Stimulated activated CD8-positive, alpha-beta memory T cell treated with anti-CD3 and anti-CD28 coated beads, Interleukin-7, amount 100 ng/mL, for 24 hours (primary cell): ENCODE data around the gene VAV3.

Source experiments
- DNase-seq: peaks from one replicate; pipeline ENCODE4 v3.0.0-alpha.2; 2020; ENCODE audit warnings: low read depth

Gene VAV3

DNA sequence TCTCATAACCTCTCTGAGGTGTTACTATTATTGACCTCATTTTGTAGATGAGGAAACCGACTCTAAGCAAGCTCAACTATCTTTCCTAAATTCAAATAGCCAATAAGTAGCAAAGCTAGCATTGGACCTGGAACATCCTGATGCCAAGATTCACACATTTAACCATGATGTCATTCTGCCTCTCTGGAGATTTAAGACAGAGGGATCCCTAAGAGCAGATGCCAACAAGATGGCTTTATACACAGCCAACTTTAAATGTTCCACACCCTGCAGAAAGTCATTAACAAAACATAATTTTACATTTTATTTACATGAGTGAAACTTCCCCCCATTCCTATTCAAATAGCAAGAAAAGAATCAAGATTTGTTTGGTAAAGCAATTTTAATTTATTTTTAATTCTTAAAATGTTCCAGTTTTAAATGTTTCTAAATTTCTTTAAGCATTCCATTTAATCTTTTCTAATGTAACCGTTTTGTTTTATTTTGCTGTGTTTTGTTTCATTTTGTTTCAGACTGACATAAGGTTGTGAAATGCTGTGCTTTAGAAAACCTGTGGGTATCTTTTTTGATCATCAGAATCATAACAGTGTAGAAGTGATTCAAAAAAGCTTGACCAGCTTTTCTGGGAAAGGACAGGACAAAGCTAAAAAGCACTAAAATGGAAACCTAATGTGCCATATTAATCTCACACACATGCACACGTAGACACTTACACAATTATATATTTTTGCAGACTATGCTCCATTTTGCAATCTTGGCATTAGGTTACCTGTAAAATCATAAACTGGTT, 7.6 kb upstream of the VAV3 start:
- no peak for DNase-seq

DNA sequence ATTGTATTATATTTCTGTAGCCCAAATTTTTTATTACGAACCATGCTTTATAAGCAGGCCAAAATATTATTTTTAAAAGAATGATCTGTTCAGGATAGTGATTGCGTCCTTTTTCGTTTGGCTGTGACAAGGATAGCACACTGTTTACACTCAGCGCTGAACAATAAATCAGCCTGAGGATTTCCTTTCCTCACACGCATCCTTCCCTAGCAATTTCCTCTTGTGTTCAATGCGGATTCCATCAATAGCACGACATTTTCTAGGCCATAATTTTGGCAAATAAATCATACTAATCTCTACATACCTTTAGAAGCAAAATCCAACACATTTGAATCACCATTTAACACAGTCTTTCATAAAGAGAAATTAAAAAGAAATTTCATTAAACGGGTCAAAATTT, 1.6 kb upstream of the VAV3 start:
- no peak for DNase-seq

DNA sequence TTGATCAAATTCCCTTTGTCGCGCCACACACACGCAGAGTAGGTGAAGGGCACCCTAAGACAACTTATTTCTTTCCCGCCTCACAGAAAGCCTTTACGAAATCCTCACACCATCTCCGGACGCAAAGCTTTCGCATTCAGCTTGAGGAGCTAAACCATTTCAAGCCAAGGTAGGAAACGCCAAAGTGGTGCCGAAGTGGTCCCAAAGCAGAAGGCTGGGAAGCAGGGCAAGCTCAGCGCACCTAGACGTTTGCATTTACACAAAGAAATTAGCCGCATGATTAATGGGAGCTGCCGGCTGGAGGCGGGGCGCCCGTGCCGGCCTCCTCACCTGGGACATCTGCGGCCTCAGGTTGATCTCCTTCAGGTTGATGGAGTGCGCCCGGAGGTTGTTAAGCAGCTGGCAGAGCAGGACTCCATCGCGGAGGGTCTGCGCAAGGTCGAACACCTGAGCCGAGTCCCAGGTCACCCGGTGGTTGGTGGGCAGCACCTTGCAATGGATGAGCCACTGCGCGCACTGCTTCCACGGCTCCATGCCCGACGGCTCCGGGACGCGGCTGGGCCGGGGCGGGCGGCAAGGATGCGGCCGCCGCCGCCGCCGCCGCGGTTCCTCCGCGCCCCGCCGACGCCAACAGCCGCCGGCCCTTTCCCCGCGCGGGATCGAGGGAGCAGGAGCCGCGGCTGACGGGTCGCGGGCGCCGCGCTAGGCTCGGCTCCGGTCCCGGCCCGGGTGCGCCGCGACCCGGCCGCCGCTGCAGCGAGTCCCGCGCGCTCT, 457 bp downstream of the VAV3 start:
- no peak for DNase-seq

DNA sequence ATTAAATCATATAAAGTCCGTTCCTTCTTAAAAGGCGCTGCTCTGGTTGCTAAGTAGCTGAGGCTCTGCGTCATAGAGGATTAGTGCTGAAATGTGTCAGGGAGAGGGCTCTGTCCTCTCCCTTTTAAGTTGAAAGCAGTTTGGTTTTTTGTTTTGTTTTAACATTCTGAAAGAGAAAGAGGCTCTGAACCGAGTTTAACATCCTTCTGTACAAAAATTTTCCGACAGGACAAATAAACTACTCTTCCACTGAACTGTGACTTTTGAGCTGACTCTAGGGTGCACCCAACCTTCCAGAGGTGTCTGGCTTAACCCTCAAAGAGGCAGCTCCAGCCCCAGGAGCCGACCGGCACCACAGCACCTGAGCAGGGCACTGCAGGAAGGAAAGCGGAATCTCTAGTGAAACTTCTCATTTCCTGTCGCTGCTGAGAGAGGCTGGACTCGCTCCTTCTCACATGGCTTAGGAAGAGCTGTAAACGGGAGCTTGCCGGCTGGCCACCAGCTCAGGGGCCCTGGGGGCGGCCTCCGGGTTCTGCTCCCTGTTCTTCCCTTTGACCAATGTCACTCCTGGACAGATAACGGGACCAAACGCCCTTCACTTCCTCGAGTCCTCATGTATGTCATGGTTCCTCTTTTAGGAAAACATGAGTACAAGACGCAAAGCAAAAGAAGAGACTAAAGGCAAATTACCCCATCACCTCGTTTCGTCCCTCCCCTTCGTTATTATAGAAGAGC, 1.2 kb downstream of the VAV3 start:
- no peak for DNase-seq

DNA sequence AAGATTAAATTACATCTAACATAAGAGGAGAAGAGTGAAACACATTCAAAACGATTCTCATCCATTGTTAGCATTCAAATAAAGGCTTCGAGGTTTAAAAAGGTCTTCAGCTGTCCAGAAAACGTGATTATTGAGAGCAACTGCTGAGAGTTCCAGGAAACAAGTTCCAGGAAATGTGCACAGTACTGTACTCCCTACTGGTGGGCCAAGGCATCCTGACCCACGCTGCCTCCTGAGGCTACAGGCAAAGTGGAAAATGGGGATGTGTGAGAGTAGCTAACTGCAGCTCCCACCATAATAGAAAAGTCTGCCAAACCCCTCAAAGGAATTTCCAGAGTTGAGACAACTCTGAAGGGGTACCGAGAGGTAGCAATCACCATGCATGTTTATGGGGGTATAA, 2.0 kb downstream of the VAV3 start:
- no peak for DNase-seq

DNA sequence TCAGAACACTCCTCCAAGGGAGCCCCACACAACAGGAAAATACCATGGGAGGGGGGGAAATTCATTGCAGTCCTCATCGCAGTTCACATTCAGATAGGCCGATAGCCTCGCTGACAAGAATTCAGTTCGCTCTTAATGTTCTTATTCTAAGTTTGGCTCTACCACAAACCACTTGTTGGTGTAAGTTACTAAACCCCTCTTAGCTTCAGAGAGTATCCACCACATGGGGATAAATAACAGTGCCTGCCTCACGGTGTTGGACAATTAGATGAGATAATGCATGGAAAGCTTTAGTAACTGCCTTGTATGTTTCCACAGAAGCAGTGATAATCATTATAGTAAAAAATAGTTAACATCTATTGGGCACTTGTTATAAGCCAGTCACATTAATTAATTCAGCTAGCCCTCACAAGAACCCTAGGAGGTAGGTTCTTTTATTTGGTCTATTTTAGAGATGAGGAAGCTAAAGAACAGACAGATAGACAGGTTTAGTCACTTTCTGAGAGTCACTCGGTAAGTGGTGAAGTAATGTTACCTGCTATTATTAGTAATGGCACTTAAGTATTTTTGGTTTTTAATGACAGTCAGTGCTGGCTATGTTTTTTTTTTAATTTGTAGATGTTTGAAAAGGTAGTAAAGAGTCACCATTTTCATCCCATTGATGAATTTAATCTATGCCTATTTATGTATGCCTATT, 10.1 kb downstream of the VAV3 start:
- DNase-seq, result no peak

DNA sequence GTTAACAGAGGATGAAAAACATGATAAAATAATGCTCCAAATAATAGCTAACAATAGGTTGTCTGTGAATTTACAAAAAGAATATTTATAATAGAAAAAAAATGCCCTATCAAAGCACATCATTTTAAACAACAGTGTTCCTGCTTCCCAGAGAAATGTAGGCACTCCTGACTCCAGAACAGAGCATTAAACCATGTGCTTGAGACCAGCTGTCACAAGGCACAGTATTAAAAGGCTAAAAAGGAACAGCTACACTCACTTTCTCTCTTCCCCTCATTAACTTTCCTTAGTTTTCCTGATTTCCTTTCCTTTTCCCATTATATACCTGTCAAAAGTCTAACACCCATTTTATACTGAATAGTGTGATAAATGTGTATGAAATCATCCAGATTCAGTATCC, 10.9 kb downstream of the VAV3 start:
- DNase-seq, result no peak

DNA sequence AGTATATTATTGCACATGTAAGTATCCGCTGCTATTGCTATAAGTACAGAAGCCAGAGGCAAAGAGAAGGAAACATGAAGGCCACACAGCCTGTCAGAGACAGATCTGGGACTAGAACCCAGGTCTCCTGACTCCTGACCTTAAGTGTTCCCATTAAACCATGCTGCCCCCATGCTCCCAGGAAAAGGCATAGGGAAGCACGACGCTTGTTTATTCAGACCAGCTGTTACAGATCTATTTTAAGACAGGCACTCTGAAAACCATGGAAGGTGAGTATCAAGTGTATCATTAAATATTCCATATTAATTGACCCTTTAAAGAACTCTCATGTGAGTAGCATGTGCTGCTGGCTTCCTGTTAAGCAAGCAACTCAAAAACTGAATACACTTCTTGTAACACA, 11.4 kb downstream of the VAV3 start:
- no peak for DNase-seq

DNA sequence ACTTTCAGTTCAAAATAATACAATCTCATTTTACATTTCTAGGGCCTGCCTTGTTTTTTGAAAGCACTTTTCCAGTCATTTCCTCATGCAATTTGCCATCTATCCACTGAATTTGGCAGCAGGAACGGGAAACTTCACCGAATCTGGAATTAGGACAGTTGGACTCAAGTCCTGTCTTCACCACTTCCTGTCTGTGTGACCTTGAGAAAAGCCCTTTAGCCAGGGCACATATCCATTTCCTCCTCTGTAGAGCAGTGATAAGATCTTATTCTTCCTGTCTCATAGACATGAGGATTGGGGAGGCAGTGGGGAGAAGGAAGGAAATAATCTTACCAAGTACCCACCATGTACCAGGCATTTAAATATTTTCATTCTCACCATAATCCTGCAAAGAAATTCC, 12.0 kb downstream of the VAV3 start:
- no peak for DNase-seq

DNA sequence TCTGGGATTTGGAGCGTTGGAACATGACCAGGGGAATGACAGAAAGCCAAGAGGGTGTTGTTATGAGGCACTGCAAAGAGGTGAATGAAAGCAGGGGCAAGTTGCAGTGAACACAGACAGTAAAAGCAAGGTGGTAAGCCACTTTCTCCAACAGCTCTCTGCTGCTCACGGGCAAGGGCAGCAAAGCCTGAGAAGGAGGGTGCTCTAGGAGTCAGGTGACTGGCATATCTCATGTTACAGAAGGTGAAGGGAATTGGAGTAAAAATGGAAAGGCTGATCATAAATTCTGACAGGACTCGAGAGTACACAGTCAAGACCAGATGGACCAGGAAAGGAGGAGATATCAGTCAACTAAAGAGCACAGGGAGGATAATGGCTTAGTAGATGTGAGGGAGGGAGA, 14.5 kb downstream of the VAV3 start:
- no peak for DNase-seq

DNA sequence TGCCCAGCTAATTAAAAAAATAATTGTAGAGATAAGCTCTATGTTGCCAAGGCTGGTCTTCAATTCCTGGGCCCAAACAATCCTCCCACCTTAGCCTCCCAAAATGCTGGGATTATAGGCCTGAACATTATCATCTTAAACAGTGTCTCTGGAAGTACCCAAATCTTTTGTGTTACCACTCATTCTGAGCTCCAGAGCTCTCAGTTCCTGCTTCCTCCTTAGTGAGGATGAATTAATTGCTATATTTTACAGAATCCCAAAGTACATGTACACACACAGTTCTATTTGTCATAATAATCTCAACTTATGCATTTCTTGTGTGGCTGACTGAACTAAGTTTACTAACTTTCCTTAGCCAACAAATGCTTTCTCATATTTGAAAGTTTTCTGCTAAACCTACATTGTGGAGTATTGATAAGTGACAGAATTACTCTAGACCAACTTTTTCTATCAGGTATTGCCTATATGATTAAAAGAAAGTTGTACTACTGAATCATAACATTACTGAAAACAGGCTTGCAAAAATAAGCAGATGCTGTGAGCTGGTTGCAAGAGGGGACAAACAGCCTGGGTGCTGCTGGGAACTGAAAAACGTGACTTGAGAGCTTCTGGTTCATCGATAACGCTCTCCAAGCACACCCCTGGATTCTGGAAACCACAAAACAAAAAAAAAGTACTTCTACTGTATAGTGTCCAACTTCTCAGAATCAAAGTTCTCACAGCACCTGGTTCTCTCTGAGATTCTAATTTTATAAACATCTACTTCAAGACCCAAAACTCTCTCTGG, 15.3 kb downstream of the VAV3 start:
- DNase-seq, result no peak

DNA sequence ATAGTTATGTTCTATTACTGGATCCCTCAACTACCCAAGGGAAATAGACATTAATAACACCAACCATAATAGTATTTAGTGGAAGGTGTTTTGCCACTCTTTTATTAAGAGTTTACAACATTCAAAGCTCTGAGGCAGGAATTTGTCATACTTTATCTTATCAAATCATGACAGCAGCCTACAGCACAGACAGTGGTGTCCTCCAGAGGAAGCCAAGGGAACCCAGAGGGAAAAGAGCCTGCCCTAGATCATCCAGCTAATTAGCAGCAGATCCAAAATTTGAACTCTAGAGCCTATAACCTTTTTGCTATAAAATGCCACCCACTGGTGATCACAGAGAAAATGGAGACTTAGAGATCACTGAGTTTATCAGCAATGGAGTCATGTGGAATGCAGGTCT, 18.2 kb downstream of the VAV3 start:
- no peak for DNase-seq

DNA sequence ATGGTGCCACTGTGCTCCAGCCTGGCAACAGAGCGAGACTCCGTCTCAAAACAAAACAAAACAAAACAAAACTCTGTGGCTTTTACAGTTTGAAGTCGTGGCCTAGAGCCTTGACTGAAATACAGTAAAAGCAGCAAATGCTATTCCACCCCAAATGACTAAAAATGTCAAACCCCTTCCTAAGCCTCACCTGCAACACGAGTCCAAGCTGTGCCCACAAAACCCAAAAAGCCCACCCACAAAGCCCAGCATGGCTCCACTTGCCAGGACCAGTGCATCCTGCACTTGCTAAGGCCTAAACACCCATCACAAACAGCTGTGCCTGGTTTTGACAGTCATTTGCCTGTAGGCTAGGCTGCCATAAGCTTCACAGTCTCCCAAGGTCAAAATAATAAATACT, 21.3 kb downstream of the VAV3 start:
- DNase-seq, result no peak

DNA sequence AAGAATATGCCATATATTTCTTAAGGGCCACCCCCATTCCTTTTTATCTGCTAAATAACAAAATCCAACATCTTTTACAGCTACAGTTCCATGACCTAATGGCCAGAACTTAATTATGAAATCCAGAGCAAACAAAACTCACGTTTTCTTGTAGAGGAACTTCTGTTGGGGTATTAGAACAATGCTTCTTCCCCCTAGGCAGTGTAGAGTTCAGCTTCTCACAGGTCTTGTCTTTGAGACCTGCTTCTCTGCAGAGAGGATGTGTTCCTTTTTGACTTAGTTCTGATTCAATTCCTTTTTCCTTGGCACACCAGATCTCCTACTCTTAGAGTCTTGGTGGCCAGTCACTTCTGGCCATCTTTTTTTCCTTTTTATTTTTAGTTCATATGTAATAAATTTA, 22.2 kb downstream of the VAV3 start:
- no peak for DNase-seq

DNA sequence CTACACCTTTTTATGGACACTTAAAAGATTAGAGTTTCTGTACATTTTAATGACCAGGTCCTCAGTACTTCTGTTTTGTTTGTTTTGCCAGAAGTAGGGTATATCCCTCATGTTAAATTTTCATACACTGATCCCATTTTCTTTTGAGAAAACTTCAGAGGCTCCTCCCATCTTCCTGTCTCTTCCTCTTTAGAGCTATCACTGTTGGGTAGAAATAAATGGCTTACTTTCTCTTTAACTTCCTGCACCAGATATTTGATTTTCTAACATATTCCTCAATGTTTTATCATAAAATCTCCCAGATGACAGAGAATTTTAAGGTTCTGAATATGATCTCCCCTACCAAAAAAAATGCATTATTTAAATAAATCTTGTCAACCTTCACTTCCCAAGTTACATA, 23.4 kb downstream of the VAV3 start:
- no peak for DNase-seq

DNA sequence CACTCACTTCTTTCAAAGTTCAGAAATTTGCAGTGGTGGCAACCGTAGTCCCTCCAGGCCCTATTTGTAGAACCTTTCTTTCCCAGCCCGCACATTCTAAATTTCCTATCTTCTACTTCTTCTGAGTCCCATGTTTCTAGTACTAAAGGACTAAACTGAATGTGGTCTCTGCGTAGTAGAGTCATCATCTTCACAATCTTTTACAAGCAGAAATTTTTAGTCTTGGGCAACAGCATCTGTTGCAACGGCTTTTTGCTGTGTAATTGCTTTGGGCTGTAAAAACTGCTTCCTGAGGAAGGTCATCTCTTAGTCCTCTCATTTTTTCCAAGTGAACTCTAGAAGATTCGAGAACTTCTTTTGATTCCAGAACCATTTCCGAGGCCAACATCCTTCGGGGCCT, 23.9 kb downstream of the VAV3 start:
- no peak for DNase-seq

DNA sequence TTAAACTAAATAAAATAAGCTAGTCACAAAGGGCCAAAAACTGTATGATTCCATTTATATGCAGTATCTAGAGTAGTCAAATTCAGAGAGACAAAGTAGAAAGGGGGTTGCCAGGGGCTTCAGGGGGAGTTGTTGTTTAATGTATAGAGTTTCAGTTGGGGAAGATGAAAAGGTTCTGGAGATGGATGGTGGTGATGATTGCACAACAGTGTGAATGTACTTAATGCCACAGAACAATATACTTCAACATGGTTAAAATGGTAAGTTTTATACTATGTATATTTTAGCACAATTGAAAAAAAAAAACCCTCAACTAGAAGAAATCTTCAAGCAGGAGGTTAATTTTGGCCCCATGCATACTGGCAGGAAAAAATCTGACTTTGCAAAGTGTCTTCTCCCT, 24.3 kb downstream of the VAV3 start:
- DNase-seq, result no peak

DNA sequence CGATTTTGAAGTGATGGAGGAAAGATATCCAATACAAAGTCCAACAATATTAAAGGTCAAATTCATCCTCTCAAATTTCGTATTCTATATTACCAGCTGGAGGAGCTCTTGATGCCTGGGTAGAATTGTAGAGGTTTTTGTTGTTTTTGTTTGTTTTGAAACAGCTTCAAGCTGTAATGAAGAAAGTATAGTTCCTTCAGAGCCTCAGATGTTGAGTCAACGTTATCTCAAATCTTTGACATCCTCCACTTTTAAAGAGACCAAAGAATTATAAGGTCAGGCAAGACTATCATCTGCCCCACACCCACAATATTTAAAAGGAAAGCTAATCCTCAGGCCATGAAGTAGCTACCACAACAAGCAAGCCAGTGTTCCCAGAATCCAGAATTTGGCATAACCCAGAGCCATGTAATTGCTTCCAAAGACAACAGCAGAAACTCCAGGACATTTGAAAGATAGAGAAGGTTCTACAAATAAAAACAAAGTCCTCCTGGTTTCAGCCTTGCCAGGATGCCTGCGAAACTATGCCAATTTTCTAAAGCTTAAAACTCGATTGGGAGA, 24.9 kb downstream of the VAV3 start:
- no peak for DNase-seq

DNA sequence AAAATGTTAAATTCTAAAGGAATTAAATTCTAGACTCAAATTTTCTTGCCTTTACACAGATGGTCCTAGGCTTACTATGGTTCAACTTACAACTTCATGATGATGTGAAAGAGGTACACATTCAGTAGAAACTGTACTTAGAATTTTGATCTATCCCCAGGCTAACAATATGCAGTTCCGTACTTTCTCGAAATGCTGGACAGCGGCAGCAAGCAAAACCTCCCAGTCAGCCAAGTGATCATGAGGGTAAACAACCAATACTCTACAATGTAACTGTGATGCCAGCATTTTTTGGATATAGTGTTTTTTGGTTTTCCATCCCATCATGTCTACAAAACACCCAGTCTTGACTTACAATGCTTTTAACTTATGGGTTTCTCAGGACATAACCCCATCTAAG, 25.7 kb downstream of the VAV3 start:
- DNase-seq, result no peak

DNA sequence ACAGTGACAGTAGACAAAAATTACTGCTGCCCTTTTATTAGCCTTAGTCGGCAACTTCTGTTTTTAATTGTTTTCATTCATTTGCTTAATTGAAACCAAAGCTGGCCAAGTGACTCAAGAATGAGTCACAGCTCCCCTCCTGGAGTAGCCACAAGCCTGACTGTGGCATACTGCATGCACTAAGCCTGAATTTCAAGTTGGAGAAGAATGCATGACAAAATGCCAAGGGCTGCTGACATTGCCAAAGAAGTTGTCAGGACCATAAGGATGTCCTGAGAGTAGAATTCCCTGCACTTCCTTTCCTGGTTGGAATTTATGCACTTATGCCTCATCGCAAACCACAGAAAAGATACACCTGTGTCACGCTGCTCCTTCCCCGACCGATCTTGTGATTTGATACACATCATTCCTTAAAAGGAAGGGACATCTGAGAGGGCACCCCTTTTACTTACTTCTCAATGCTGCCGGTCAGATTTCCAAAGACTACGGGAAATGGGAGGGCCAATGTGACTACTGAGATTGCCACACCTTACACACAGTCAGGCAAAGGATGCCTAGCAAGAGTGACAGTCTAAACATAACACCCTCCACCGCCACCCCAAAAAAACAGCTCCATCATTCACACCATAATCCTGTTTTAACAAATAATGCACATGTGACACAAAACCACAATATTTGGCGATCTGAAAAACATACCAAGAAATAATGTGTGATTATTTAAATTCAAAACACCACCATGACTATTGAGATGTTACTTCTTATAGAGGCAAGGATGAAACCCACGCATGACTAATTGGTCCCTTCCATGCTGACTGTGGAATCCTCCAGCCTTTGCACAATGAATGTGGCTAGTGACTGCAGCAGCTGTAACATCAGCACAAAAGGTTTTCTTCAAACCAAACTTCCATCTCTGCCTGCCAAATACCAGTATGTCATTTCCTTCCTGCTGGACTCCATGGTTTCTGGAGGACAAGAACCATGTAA, 28.2 kb downstream of the VAV3 start:
- DNase-seq, result peak; percentile 13
